HepG2 (cell line): ENCODE measurements around the gene MAPK12. TPM values are rescaled to one million over a fixed set of nuclear protein-coding genes. Genes with fewer than 3 reads are reported as not detected.

Experiments used
- ATF3 ChIP-seq: sonication (generic); formaldehyde crosslinking; IDR thresholded peaks from 2 replicates; pipeline ENCODE4 v1.4.0; 2020; ENCODE audit warnings: missing genetic modification reagents
- CC2D1A ChIP-seq: sonication (generic); formaldehyde crosslinking; IDR thresholded peaks from 2 replicates; pipeline ENCODE4 v1.8.1; 2023; ENCODE audit warnings: mild to moderate bottlenecking, missing genetic modification reagents
- KLF9 ChIP-seq: IDR thresholded peaks from 2 replicates; pipeline ENCODE4 v1.6.1; 2016; ENCODE audit warnings: low read depth
- SPEN ChIP-seq: sonication (generic); formaldehyde crosslinking; IDR thresholded peaks from 2 replicates; pipeline ENCODE4 v1.5.1; 2020; ENCODE audit warnings: low read depth, mild to moderate bottlenecking, missing genetic modification reagents
- TEAD3 ChIP-seq: optimal IDR thresholded peaks from 2 replicates; pipeline ENCODE3; 2016; ENCODE audit warnings: borderline replicate concordance
- ZHX2 ChIP-seq, 2 experiments: sonication (generic) in 1 of 2; formaldehyde crosslinking in 1 of 2; IDR thresholded peaks; 2 replicates each; pipeline versions ENCODE4 v1.6.1 to v1.9.0; 2014 to 2022; ENCODE audit warnings: antibody characterized with exemption in 1 of 2, borderline replicate concordance in 1 of 2, inconsistent platforms in 1 of 2, low read depth in 1 of 2, missing genetic modification reagents in 1 of 2
- ZNF232 ChIP-seq: sonication (generic); formaldehyde crosslinking; IDR thresholded peaks from 2 replicates; pipeline ENCODE4 v1.4.0; 2020; ENCODE audit warnings: missing genetic modification reagents, borderline replicate concordance
- ZNF350 ChIP-seq: sonication (generic); formaldehyde crosslinking; IDR thresholded peaks from 2 replicates; pipeline ENCODE4 v1.4.0; 2020; ENCODE audit warnings: mild to moderate bottlenecking, low read depth, missing genetic modification reagents, borderline replicate concordance
- ZNF407 ChIP-seq: sonication (generic); formaldehyde crosslinking; IDR thresholded peaks from one replicate; pipeline ENCODE4 v1.5.1; 2020; ENCODE audit warnings: mild to moderate bottlenecking, missing genetic modification reagents; ENCODE audit errors: not compliant biosample characterization
- ZNF850 ChIP-seq: sonication (generic); formaldehyde crosslinking; conservative IDR thresholded peaks from 2 replicates; pipeline ENCODE4 v1.9.0; 2021; ENCODE audit warnings: mild to moderate bottlenecking, missing genetic modification reagents
- polyA plus RNA-seq, 8 experiments: library from polyadenylated mRNA; depleted of rRNA in 3 of 8; stranded (reverse) in 7 of 8; unstranded in 1 of 8; fragments of >200 nt; fragmentation: Illumina TruSeq in 4 of 8; extraction: Trizol in 4 of 8; gene quantifications; 2 replicates each; pipeline versions ENCODE4 v1.2.1 to v1.2.3, GENCODE V29; 2011 to 2016; ENCODE audit warnings: low read depth in 4 of 8, missing spikeins in 1 of 8, mixed read lengths in 1 of 8; ENCODE audit not compliant: insufficient read depth in 1 of 8
- total RNA-seq, 5 experiments: library from RNA; depleted of rRNA; stranded (reverse); fragments of >200 nt; fragmentation: Illumina TruSeq; extraction: Trizol; gene quantifications; 2 replicates each; pipeline ENCODE4 v1.2.3, GENCODE V29; 2016; ENCODE audit warnings: low read depth in 1 of 5

Gene MAPK12
- total and polyA plus RNA-seq, 2 of the 13 experiments (the other 11 are each of a cell fraction or from before 2014, with no cell fraction given): 22.2 to 23.3 TPM

- peak; percentile 98 for TF ChIP-seq ZHX2 (IDR thresholded peaks at IDR 0.05; ENCODE audit: low read depth)
- TF ChIP-seq ZHX2 (CRISPR knock-in tag; IDR thresholded peaks at IDR 0.05; ENCODE audit: borderline replicate concordance): no peak
- TF ChIP-seq ZNF407 (CRISPR knock-in tag): peak; percentile 75
- TF ChIP-seq ATF3: peak; percentile 60; the same call in 1 of the 2 replicates
- TF ChIP-seq ZNF232 (CRISPR knock-in tag): peak; percentile 76; the same call in 1 of the 2 replicates
- TF ChIP-seq KLF9 (CRISPR knock-in tag): no peak
- TF ChIP-seq TEAD3 (CRISPR knock-in tag): peak; percentile 71
- TF ChIP-seq ZNF850 (CRISPR knock-in tag): no peak
- no peak for TF ChIP-seq CC2D1A (CRISPR knock-in tag)
- TF ChIP-seq ZNF350 (CRISPR knock-in tag): peak; percentile 92
- TF ChIP-seq SPEN (CRISPR knock-in tag): peak; percentile 99
- TF ChIP-seq, all 625 proteins: peak for 343
Observed at GRCh38 chr22:50244420-50245213, 16.9 kb downstream of the MAPK12 start, which contains the start of gene TUBGCP6 (continued).
